K562 (cell line): ENCODE data around the gene COLEC12. TPM values are rescaled to one million over a fixed set of nuclear protein-coding genes. Genes with fewer than 3 reads are reported as not detected.

Source experiments
- ADNP ChIP-seq: fragments of 200-800 bp; sonication (Bioruptor generic); IDR thresholded peaks from 2 replicates; pipeline ENCODE4 v1.6.1; 2016; ENCODE audit warnings: missing genetic modification characterization, missing compliant biosample characterization
- ARNT ChIP-seq, 2 experiments: fragments of 450-650 bp; IDR thresholded peaks; 2 replicates each; pipeline ENCODE4 v1.6.1; 2016; ENCODE audit warnings: mild to moderate bottlenecking in 1 of 2
- ATF6 ChIP-seq: sonication (generic); formaldehyde crosslinking; IDR thresholded peaks from 2 replicates; pipeline ENCODE4 v1.4.0; 2020; ENCODE audit warnings: mild to moderate bottlenecking, missing genetic modification reagents
- BRD9 ChIP-seq: fragments of 450-650 bp; IDR thresholded peaks from 2 replicates; pipeline ENCODE4 v1.6.1; 2018; ENCODE audit warnings: low read depth; ENCODE audit not compliant: partially characterized antibody
- DMBX1 ChIP-seq: fragments of 250-450 bp; sonication (Bioruptor Pico); IDR thresholded peaks from 2 replicates; pipeline ENCODE4 v1.8.0; 2022; ENCODE audit warnings: inconsistent platforms, mild to moderate bottlenecking, moderate library complexity, borderline replicate concordance
- FOXJ2 ChIP-seq: fragments of 200-800 bp; sonication (Bioruptor generic); IDR thresholded peaks from 2 replicates; pipeline ENCODE4 v1.6.1; 2016; ENCODE audit warnings: missing genetic modification characterization, missing compliant biosample characterization
- GTF2A2 ChIP-seq: IDR thresholded peaks from 2 replicates; pipeline ENCODE4 v1.6.1; 2016; ENCODE audit warnings: mild to moderate bottlenecking, missing genetic modification characterization, missing compliant biosample characterization
- HDAC1 ChIP-seq, 2 experiments: fragments of 450-650 bp; IDR thresholded peaks; 2 replicates each; pipeline ENCODE4 v1.6.1; 2016 to 2017; ENCODE audit warnings: inconsistent platforms in 1 of 2, mild to moderate bottlenecking in 1 of 2, moderate library complexity in 1 of 2
- HDAC2 ChIP-seq: fragments of 450-650 bp; IDR thresholded peaks from 2 replicates; pipeline ENCODE4 v1.6.1; 2016; ENCODE audit warnings: mild to moderate bottlenecking
- JUND ChIP-seq, 2 experiments: IDR thresholded peaks; 2 replicates in 1 of 2; 3 replicates in 1 of 2; pipeline ENCODE4 v1.6.1; 2011; ENCODE audit warnings: borderline replicate concordance in 2 of 2, low read depth in 2 of 2, low read length in 2 of 2, improper control_type of control experiment in 1 of 2, missing biosample characterization in 1 of 2, missing genetic modification characterization in 1 of 2, missing genetic modification reagents in 1 of 2
- KDM1A ChIP-seq, 2 experiments: fragments of 450-650 bp; IDR thresholded peaks; 2 replicates each; pipeline ENCODE4 v1.6.1; 2016; ENCODE audit warnings: mild to moderate bottlenecking in 2 of 2
- MIER1 ChIP-seq: fragments of 450-650 bp; IDR thresholded peaks from 2 replicates; pipeline ENCODE4 v1.6.1; 2016; ENCODE audit warnings: antibody characterized with exemption, mild to moderate bottlenecking, low read depth
- NR2C2 ChIP-seq, 2 experiments: fragments of 200-800 bp in 1 of 2; sonication (Bioruptor generic) in 1 of 2; sonication (generic) in 1 of 2; formaldehyde crosslinking in 1 of 2; IDR thresholded peaks; 2 replicates each; pipeline versions ENCODE4 v1.6.1 to v1.8.0; 2016 to 2022; ENCODE audit warnings: mild to moderate bottlenecking in 1 of 2, missing compliant biosample characterization in 1 of 2, missing genetic modification characterization in 1 of 2, missing genetic modification reagents in 1 of 2
- TBL1XR1 ChIP-seq, 2 experiments: IDR thresholded peaks; 2 replicates each; pipeline ENCODE4 v1.6.1; 2012; ENCODE audit warnings: improper control_type of control experiment in 2 of 2, low read length in 2 of 2, mild to moderate bottlenecking in 1 of 2
- ZNF324 ChIP-seq: fragments of 250-450 bp; sonication (Bioruptor Pico); IDR thresholded peaks from 2 replicates; pipeline ENCODE4 v1.4.0; 2020; ENCODE audit warnings: mild to moderate bottlenecking
- ZNF398 ChIP-seq: fragments of 250-450 bp; sonication (Bioruptor Pico); IDR thresholded peaks from 2 replicates; pipeline ENCODE4 v1.8.0; 2021; ENCODE audit warnings: moderate library complexity, mild to moderate bottlenecking, inconsistent platforms
- ZNF717 ChIP-seq: fragments of 250-450 bp; sonication (Bioruptor Pico); IDR thresholded peaks from 2 replicates; pipeline ENCODE4 v1.5.0; 2021
- polyA plus RNA-seq, 8 experiments: library from polyadenylated mRNA; depleted of rRNA in 4 of 8; stranded (reverse) in 5 of 8; unstranded in 3 of 8; fragments of >200 nt; fragmentation: Nextera tagmentation in 2 of 8; fragmentation: Illumina TruSeq in 1 of 8; extraction: Ambion mirVana in 2 of 8; extraction: Trizol in 1 of 8; gene quantifications; 2 replicates each; pipeline versions ENCODE4 v1.2.1 to v1.2.3, GENCODE V29; 2011 to 2014; ENCODE audit warnings: inconsistent platforms in 1 of 8, missing spikeins in 1 of 8
- total RNA-seq, 7 experiments: library from RNA; depleted of rRNA in 6 of 7; stranded (reverse); fragments of >200 nt in 6 of 7; fragmentation: Illumina TruSeq in 2 of 7; extraction: Trizol in 2 of 7; gene quantifications; 2 replicates each; pipeline versions ENCODE4 v1.2.1 to v1.2.3, GENCODE V29; 2011 to 2021; ENCODE audit warnings: low replicate concordance in 1 of 7
- TF ChIP-seq, protein P1 (sequence below): fragments of 450-650 bp; IDR thresholded peaks from 2 replicates; pipeline ENCODE4 v1.6.1; 2016; ENCODE audit warnings: borderline replicate concordance
- TF ChIP-seq, protein P2 (sequence below): fragments of 450-650 bp; IDR thresholded peaks from 2 replicates; pipeline ENCODE4 v1.6.1; 2014; ENCODE audit warnings: low read depth, mild to moderate bottlenecking, moderate library complexity, borderline replicate concordance
- TF ChIP-seq, protein P3 (sequence below): fragments of 250-450 bp; sonication (Bioruptor Pico); IDR thresholded peaks from 2 replicates; pipeline ENCODE4 v1.5.0; 2021

COLEC12 gene
- total and polyA plus RNA-seq, 9 of the 15 experiments (the other 6 are each of a cell fraction or from before 2014, with no cell fraction given), result 0.04 TPM; not detected in 8

DNA sequence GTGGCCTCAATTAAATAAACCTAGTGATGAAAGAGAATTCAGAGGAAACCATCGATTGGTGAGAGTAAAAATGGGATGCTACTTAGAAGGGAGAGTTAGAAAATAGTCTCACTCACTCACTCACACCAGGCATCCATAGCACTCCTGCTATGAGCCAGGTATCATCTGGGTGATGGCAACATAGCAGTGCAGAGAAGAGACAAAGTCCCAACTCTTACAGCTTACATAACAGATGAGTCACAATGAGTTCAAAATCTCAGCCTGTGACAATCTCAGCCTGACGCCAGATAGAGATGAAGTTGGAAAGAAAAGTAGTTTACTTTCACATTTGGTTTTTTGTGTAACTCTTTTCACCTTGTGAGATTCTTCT is 177.3 kb downstream of the COLEC12 start (continued):
- TF ChIP-seq, protein P1, sequence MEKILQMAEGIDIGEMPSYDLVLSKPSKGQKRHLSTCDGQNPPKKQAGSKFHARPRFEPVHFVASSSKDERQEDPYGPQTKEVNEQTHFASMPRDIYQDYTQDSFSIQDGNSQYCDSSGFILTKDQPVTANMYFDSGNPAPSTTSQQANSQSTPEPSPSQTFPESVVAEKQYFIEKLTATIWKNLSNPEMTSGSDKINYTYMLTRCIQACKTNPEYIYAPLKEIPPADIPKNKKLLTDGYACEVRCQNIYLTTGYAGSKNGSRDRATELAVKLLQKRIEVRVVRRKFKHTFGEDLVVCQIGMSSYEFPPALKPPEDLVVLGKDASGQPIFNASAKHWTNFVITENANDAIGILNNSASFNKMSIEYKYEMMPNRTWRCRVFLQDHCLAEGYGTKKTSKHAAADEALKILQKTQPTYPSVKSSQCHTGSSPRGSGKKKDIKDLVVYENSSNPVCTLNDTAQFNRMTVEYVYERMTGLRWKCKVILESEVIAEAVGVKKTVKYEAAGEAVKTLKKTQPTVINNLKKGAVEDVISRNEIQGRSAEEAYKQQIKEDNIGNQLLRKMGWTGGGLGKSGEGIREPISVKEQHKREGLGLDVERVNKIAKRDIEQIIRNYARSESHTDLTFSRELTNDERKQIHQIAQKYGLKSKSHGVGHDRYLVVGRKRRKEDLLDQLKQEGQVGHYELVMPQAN, result no peak
- TF ChIP-seq ZNF324 (CRISPR knock-in tag) (no peak), ZNF398 (CRISPR knock-in tag) (no peak), KDM1A (IDR thresholded peaks at IDR 0.05) (peak; percentile 96 to 97), NR2C2 (CRISPR knock-in tag; IDR thresholded peaks at IDR 0.05) (no peak), NR2C2 (tag; IDR thresholded peaks at IDR 0.05) (0 out of 2 replicates have a peak, but pooled peaks have one; percentile 34), ZNF717 (CRISPR knock-in tag) (no peak), MIER1 (no peak), HDAC2 (peak; percentile 67; the same call in 1 of the 2 replicates), GTF2A2 (tag) (no peak), ARNT (IDR thresholded peaks at IDR 0.05) (no peak), ADNP (tag) (0 out of 2 replicates have a peak, but pooled peaks have one; percentile 59), BRD9 (no peak), JUND (IDR thresholded peaks at IDR 0.05; ENCODE audit: borderline replicate concordance, low read depth, low read length) (peak; percentile 82), JUND (tag; IDR thresholded peaks at IDR 0.05; ENCODE audit: borderline replicate concordance, low read depth, low read length) (peak; percentile 87), HDAC1 (IDR thresholded peaks at IDR 0.05) (peak in 1 of 2 experiments; percentile 81; a peak in 2 of 4 replicates), FOXJ2 (tag) (no peak), ATF6 (CRISPR knock-in tag) (no peak), TBL1XR1 (IDR thresholded peaks at IDR 0.05; ENCODE audit: low read length in 2 of 2) (0 out of 4 replicates have a peak, but pooled peaks of 1 of the 2 experiments have one; percentile 50), DMBX1 (CRISPR knock-in tag) (no peak)
- TF ChIP-seq, protein P2, sequence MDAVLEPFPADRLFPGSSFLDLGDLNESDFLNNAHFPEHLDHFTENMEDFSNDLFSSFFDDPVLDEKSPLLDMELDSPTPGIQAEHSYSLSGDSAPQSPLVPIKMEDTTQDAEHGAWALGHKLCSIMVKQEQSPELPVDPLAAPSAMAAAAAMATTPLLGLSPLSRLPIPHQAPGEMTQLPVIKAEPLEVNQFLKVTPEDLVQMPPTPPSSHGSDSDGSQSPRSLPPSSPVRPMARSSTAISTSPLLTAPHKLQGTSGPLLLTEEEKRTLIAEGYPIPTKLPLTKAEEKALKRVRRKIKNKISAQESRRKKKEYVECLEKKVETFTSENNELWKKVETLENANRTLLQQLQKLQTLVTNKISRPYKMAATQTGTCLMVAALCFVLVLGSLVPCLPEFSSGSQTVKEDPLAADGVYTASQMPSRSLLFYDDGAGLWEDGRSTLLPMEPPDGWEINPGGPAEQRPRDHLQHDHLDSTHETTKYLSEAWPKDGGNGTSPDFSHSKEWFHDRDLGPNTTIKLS, result no peak
- TF ChIP-seq, protein P3, sequence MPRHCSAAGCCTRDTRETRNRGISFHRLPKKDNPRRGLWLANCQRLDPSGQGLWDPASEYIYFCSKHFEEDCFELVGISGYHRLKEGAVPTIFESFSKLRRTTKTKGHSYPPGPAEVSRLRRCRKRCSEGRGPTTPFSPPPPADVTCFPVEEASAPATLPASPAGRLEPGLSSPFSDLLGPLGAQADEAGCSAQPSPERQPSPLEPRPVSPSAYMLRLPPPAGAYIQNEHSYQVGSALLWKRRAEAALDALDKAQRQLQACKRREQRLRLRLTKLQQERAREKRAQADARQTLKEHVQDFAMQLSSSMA (CRISPR knock-in tag), result no peak
